Stomach (tissue), 9 donors: ENCODE data around the gene COL4A1. TPM values are rescaled to one million over a fixed set of nuclear protein-coding genes. Genes with fewer than 3 reads are reported as not detected.

Experiments
- DNase-seq, 2 donors: peaks; one replicate each; pipeline versions ENCODE4 v3.0.0 to v3.0.0-alpha.2; 2013 to 2019
- H3K27ac ChIP-seq, 5 donors: fragments of 200-600 bp in 4 of 5; sonication (generic) in 4 of 5; one replicate each; pipeline ENCODE4 v1.5.1; 2013 to 2019; ENCODE audit warnings: mild to moderate bottlenecking in 1 of 5, moderate library complexity in 1 of 5
- H3K27me3 ChIP-seq, 3 donors: fragments of 200-600 bp; sonication (generic); one replicate each; pipeline ENCODE4 v1.5.1; 2017 to 2019; ENCODE audit warnings: mixed run types in 1 of 3
- H3K36me3 ChIP-seq, 4 donors: fragments of 200-600 bp; sonication (generic); 1 replicate in 3 of 4; 2 replicates in 1 of 4; pipeline ENCODE4 v1.5.1; 2016 to 2019
- H3K4me1 ChIP-seq, 4 donors: fragments of 200-600 bp; sonication (generic); one replicate each; pipeline ENCODE4 v1.5.1; 2016 to 2019
- H3K4me3 ChIP-seq, 4 donors: fragments of 200-600 bp; sonication (generic) in 3 of 4; one replicate each; pipeline ENCODE4 v1.5.1; 2016 to 2019; ENCODE audit warnings: mild to moderate bottlenecking in 1 of 4
- H3K9me3 ChIP-seq, 4 donors: fragments of 200-600 bp; sonication (generic); one replicate each; pipeline ENCODE4 v1.5.1; 2016 to 2019
- EP300 ChIP-seq: sonication (generic); formaldehyde crosslinking; IDR thresholded peaks from one replicate; pipeline ENCODE4 v1.6.1; 2017; ENCODE audit warnings: antibody characterized with exemption
- POLR2A ChIP-seq, 4 donors: fragments of 450-650 bp; IDR thresholded peaks; one replicate each; pipeline ENCODE4 v1.6.1; 2016; ENCODE audit warnings: antibody characterized with exemption in 4 of 4, control low read depth in 2 of 4, mild to moderate bottlenecking in 1 of 4, moderate library complexity in 1 of 4
- POLR2AphosphoS5 ChIP-seq, 3 donors: sonication (generic); formaldehyde crosslinking; IDR thresholded peaks; one replicate each; pipeline ENCODE4 v1.6.1; 2016; ENCODE audit warnings: antibody characterized with exemption in 3 of 3
- WGBS, 5 donors: extraction: QIAGEN DNeasy Blood & Tissue Kit in 3 of 5; methylation state at CpG; one replicate each; pipeline versions ENCODE4 v1.1.5 to v1.1.7; 2013 to 2018; 5-methylcytosine and 5-hydroxymethylcytosine counted together
- intact Hi-C: fragments of 100-400 bp; cut with DNase I; formaldehyde crosslinking; loops from one replicate; pipeline ENCODE4 v1.15.1; 2023; ENCODE audit warnings: low total_unique reads
- polyA plus RNA-seq, 3 donors: library from polyadenylated mRNA; stranded (reverse); fragments of 200-250 nt; gene quantifications; one replicate each; pipeline ENCODE4 v1.2.3, GENCODE V29; 2013
- total RNA-seq, 5 donors: library from RNA; depleted of rRNA; stranded (reverse); fragments of >200 nt; gene quantifications; one replicate each; pipeline versions ENCODE4 v1.1.0 to v1.2.3, GENCODE V29; 2014 to 2016
- TF ChIP-seq, protein P1 (sequence below), 7 experiments: fragments of 450-650 bp in 4 of 7; fragments of 200-600 bp in 3 of 7; sonication (generic) in 3 of 7; IDR thresholded peaks; one replicate each; pipeline ENCODE4 v1.5.1; 2016 to 2019; ENCODE audit warnings: antibody characterized with exemption in 7 of 7, control low read depth in 2 of 7, mild to moderate bottlenecking in 1 of 7
- donor health status: healthy with polysubstance abuse.
- donor health status: Bipolar disorder and iron deficiency.
- donor health status: healthy.

COL4A1 gene
- total and polyA plus RNA-seq, 8 donors = 18.8 to 798 (median 133) TPM

DNA sequence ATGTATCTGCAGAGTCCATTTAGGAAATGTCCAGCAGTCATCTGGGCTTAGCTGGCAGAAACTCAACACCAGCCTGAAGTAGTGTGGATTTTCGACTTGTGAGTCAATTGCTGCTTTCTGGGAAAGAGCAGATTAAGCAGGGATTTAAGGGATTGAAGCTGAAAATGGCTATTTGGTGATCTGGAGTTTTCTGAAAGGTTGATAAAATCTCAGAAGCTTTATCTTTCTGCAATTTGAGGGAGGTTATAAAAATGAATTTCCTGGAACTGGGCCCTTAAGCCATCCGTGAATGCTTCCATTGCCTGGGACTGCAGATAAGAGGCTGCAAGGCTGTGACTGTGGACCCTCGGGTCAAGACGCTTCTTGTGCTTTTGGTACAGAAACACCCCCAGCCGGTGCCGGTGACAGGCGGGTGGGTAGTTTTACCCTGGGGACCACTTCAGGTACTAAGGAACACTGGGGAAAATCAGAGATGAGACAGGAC, 61.5 kb downstream of the COL4A1 start:
- H3K27me3 ChIP-seq = peaks cover 0 to 3% (median 0%) of the 10 kb centered on the region in 3 donors
- intact Hi-C loops = no loop called here
- TF ChIP-seq EP300 (no peak), POLR2A (IDR thresholded peaks at IDR 0.05) (no peak), POLR2AphosphoS5 (IDR thresholded peaks at IDR 0.05) (no peak)
- TF ChIP-seq, protein P1, sequence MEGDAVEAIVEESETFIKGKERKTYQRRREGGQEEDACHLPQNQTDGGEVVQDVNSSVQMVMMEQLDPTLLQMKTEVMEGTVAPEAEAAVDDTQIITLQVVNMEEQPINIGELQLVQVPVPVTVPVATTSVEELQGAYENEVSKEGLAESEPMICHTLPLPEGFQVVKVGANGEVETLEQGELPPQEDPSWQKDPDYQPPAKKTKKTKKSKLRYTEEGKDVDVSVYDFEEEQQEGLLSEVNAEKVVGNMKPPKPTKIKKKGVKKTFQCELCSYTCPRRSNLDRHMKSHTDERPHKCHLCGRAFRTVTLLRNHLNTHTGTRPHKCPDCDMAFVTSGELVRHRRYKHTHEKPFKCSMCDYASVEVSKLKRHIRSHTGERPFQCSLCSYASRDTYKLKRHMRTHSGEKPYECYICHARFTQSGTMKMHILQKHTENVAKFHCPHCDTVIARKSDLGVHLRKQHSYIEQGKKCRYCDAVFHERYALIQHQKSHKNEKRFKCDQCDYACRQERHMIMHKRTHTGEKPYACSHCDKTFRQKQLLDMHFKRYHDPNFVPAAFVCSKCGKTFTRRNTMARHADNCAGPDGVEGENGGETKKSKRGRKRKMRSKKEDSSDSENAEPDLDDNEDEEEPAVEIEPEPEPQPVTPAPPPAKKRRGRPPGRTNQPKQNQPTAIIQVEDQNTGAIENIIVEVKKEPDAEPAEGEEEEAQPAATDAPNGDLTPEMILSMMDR (IDR thresholded peaks at IDR 0.05) = no peak
- H3K36me3 ChIP-seq = peaks cover 0 to 8% (median 0%) of the 10 kb centered on the region in 4 donors
- no peaks in the 10 kb centered on the region for H3K9me3 ChIP-seq
- 63 to 78% (median 76%) methylated on average over 7 of the region's 7 CpGs for WGBS, 5 donors
- peak overlapping the region in 4 of 5 donors; percentile 68 to 87 (median 86) for H3K27ac ChIP-seq
- no peak for DNase-seq
- no peak overlapping the region for H3K4me3 ChIP-seq
- peaks cover 0 to 61% (median 37%) of the 10 kb centered on the region in 4 donors for H3K4me1 ChIP-seq

DNA sequence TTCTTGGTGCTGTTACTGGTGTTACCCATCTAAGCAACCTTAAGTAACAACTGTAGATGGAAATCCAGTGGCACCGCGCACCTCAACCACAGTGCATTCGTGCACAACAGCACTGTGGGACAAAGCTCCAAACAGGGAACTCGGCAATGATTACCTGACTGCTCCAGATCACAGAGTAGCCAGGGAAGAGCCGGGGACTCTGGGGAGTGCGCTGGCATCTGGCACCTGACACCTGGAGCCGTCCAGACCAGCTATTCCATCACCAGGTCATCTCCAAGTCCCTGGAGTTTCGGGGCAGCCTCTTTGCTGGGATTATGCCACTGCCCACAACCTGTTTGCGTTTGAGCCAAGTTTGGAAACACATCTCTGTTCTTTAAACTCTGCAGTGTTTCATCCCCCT, 62.0 kb downstream of the COL4A1 start:
- no peak for DNase-seq
- Histone ChIP-seq H3K27ac (peak overlapping the region in 4 of 5 donors; percentile 68 to 87 (median 86)), H3K4me1 (peaks cover 0 to 60% (median 34%) of the 10 kb centered on the region in 4 donors), H3K27me3 (peaks cover 0 to 3% (median 0%) of the 10 kb centered on the region in 3 donors), H3K9me3 (no peaks in the 10 kb centered on the region), H3K4me3 (no peak overlapping the region), H3K36me3 (peaks cover 0 to 12% (median 0%) of the 10 kb centered on the region in 4 donors)
- TF ChIP-seq POLR2A (IDR thresholded peaks at IDR 0.05) = no peak
- TF ChIP-seq, protein P1 (IDR thresholded peaks at IDR 0.05) = no peak
- intact Hi-C loops = no loop called here
- WGBS, 5 donors = 82 to 93% (median 84%) methylated on average over 9 of the region's 9 CpGs

DNA sequence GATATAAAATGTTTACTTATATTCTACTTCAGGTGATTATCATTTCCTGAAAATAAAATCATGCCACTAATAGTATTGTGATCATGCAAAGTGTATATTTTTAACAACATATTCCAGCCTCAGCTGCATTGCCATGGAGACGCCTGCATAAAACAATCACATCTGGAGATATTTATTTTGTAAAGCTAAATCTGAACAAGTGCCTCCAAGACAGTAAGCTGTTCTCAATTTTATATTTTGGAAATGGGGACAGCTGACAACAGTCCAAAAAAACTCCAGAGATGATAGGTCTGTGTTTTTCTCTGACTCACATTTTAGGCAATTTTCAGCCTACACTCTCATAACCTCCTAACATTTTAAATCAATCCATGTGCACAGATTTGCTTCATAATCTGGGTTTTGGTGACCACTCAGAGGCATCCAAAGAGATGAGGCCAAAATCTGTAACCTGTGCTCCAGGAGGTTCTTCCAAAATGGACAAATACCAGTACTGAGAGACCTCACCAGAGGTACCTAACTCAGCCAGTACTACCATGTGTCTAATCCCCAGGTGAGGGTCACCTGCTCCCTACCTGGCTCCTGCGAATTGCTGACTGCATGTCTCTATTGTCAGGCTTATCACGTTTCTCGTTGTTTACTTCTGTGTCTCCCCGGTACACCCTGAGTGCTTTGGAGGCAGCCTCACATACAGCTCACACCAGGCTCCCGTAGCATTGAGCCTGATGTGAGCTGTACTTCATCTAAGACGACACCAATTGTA, 62.7 kb downstream of the COL4A1 start:
- 39 to 54% (median 43%) methylated on average over 7 of the region's 7 CpGs for WGBS, 5 donors
- peak in 1 of 2 donors; percentile 77 for DNase-seq
- TF ChIP-seq, protein P1 (IDR thresholded peaks at IDR 0.05) = no peak
- TF ChIP-seq POLR2A (IDR thresholded peaks at IDR 0.05) = no peak
- no peak for TF ChIP-seq POLR2AphosphoS5 (IDR thresholded peaks at IDR 0.05)
- TF ChIP-seq EP300 = no peak
- Histone ChIP-seq H3K36me3 (peaks cover 0 to 12% (median 0%) of the 10 kb centered on the region in 4 donors), H3K4me3 (no peak overlapping the region), H3K27ac (peak overlapping the region; percentile 44 to 87 (median 86)), H3K27me3 (peaks cover 0 to 3% (median 0%) of the 10 kb centered on the region in 3 donors), H3K9me3 (no peaks in the 10 kb centered on the region), H3K4me1 (peaks cover 4 to 59% (median 34%) of the 10 kb centered on the region in 4 donors)
- intact Hi-C loops = no loop called here

DNA sequence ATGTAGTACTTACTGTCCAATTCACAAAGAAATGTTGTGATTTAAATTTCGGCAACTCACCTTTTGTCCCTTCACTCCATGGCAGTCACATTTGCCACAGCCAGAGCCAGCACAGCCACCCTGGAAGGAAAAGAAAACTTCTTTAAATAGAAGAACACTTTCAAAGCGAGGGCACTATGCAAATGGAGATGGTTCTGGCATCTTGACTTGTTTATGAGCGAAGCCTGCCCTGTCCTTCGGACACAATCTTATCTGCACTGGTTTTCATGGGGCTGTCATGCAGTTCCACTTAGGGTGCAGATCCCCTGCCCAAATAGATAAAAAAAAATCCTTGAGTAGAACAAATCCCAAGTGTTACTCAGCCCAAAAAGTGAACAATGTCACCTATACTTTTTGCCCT, 64.3 kb downstream of the COL4A1 start:
- no peaks in the 10 kb centered on the region for H3K9me3 ChIP-seq
- TF ChIP-seq POLR2AphosphoS5 (IDR thresholded peaks at IDR 0.05) (no peak), POLR2A (IDR thresholded peaks at IDR 0.05) (no peak), EP300 (no peak)
- TF ChIP-seq, protein P1 (IDR thresholded peaks at IDR 0.05) = no peak
- peaks cover 0 to 12% (median 0%) of the 10 kb centered on the region in 4 donors for H3K36me3 ChIP-seq
- peak overlapping the region in 1 of 5 donors; percentile 87 for H3K27ac ChIP-seq
- peaks cover 4 to 60% (median 40%) of the 10 kb centered on the region in 4 donors for H3K4me1 ChIP-seq
- no peaks in the 10 kb centered on the region for H3K27me3 ChIP-seq
- no peak overlapping the region for H3K4me3 ChIP-seq
- intact Hi-C loops = no loop called here
- 75 to 88% (median 80%) methylated on average over 4 of the region's 4 CpGs for WGBS, 5 donors
- no peak for DNase-seq
